Ureter (tissue), 1 donor: Measurements from ENCODE around the gene RILPL2. TPM values are rescaled to one million over a fixed set of nuclear protein-coding genes. Genes with fewer than 3 reads are reported as not detected.
"Not testable (repeated sequence)": the region's sequence is repeated elsewhere in the genome, so short reads cannot be mapped to it uniquely, and the experiment has no call there.

Experiments used
- DNase-seq: peaks from one replicate; pipeline ENCODE4 v3.0.0-alpha.2; 2020; ENCODE audit warnings: low spot score
- total RNA-seq: library from RNA; stranded (reverse); gene quantifications from one replicate; pipeline ENCODE4 v1.2.4, GENCODE V29; 2023
- donor health status: DM: yes; HTN: yes; CAD: no.

RILPL2 gene
- total RNA-seq, 1 donor from 2014 or later = 7.8 TPM

DNA sequence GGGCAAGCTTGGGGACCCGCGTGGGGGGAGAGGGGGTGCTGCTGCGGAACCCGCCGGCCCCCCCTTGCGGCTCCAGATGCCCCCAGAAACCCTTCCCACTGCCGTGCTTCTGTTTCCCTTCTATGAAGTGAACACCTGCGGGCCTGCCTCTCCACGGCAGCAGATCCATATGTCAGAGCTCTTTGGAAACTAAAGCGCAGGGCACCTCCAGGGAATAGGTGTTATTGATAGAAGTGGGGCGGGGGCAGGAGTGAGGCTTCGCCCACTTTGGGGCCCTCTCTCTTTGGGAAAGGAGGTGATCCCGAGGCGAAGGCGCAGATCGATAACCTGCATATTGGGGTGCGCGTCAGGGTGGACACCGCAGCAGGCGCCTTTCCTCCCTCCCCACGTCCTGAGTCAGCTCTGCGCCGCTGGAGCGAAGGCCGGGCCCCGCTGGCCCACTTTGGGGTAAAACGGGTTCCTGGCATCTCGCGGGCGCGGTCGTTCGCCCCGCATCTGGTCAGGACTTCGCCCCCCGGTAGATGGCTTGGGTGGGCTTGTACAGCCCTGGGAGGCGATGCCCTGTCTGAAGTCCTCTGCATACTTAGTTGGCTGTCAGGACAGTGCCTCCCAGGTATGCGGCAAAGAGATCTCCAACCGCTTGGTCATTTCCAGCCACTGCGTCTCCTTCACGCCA lies 52.0 kb downstream of the RILPL2 start:
- no peak for DNase-seq

DNA sequence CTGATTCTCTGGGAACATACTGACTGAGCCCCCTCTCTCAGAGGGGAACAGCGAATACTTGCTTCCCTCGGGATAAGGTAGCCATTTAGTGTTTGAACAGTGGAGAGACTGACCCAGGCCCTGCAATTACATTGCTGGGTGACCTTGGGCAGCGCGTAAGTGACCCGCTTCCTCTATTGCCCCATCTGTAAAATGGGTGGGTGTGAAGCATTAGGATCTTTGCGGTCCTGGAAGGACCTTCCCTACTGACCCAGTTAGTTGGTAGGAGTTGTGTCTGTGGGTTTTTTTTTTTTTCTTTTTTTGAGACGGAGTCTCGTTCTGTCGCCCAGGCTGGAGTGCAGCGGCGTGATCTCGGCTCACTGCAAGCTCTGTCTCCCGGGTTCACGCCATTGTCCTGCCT lies 53.8 kb downstream of the RILPL2 start:
- no peak for DNase-seq

DNA sequence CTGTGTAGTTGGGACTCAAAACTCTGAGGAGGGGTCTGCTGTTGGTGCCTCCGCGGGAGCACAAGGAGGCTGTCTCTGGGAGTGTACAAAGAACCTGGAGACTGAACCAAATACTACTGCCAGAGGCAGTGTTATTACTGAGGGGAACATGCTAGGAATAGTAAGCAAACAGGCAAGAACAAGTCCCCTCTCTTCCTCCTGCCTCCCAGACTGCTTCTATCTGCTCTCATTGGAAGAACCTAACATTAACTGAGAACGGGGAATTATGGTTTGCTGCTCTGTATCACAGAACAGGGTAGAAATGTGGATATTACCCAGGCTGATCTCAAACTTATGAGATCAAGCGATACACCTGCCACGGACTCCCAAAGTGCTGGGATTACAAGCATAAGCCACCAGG lies 57.1 kb downstream of the RILPL2 start:
- no peak for DNase-seq

DNA sequence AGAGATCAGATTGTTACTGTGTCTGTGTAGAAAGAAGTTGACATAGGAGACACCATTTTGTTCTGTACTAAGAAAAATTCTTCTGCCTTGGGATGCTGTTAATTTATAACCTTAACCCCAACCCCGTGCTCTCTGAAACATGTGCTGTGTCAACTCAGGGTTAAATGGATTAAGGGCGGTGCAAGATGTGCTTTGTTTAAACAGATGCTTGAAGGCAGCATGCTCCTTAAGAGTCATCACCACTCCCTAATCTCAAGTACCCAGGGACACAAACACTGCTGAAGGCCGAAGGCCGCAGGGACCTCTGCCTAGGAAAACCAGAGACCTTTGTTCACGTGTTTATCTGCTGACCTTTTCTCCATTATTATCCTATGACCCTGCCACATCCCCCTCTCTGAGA lies 64.1 kb downstream of the RILPL2 start:
- not testable (repeated sequence) for DNase-seq

DNA sequence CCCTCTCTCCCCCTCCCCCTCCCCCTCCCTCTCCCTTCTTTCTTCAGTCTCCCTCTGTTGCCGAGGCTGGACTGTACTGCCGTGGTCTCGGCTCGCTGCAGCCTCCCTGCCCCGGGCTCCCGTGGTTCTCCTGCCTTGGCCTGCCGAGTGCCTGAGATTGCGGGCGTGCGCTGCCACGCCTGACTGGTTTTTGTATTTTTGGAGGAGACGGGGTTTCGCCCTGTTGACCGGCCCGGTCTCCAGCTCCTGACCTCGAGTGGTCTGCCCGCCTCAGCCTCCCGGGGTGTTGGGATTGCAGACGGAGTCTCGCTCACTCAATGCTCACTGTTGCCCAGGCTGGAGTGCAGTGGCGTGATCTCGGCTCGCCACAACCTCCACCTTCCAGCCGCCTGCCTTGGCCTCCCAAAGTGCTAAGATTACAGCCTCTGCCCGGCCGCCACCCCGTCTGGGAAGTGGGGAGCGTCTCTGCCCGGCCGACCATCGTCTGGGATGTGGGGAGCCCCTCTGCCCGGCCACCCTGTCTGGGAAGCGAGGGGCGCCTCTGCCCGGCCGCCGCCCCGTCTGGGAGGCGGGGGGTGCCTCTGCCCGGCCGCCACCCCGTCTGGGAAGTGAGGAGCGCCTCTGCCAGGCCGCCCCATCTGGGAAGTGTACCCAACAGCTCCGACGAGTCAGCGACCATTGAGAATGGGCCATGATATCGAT lies 64.7 kb downstream of the RILPL2 start:
- DNase-seq = not testable (repeated sequence)

DNA sequence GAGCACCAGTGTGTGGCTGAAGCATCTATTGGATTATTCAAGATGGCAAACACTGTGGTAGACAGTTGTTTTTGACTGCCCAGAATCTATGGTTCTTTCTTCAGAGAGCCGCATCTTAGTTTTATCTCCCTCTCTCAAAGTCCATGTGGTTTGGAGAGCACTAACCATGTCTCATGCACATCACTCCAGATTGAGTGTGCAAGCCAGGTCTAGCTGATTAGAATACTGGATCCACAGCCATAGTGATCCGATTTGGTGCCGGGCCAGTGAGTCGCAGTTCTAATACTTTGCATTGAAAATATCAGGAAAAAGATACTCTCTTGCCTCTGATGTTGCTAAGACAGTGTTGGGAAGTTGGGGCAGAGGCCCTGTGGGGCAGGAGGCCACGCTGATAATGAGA lies 67.3 kb downstream of the RILPL2 start:
- no peak for DNase-seq

DNA sequence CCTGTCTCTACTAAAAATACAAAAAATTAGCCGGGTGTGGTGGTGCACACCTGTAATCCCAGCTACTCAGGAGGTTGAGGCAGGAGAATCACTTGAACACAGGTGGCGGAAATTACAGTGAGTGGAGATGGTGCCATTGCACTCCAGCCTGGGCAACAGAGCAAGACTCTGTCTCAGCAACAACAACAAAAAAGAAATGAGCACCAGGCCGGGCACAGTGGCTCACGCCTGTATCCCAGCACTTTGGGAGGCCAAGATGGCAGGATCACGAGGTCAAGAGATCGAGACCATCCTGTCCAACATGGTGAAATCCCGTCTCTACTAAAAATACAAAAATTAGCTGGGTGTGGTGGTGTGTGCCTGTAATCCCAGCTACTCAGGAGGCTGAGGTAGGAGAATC lies 68.1 kb downstream of the RILPL2 start:
- DNase-seq = not testable (repeated sequence)

DNA sequence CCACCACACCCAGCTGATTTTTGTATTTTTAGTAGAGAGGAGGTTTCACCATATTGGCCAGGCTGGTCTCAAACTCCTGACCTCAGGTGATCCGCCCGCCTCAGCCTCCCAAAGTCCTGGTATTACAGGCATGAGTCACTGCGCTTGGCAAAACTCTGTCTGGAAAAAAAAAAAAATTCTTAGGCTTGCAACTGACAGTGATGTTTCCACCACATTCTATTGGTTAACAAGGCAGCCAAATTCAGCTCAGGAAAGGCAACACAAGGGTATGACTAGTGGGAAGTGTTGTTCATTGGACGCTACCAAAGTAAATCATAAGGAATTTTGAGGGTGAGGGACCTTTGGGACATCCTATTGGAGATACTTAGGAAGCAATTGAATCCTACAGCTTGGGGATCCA lies 69.0 kb downstream of the RILPL2 start:
- DNase-seq = no peak

Other genes starting within 250 kb of the RILPL2 start
- 30.4 TPM for gene MPHOSPH9, start 203.5 kb downstream of the RILPL2 start, total RNA-seq
- 14.6 TPM for gene MTRFR, start 203.2 kb downstream of the RILPL2 start, total RNA-seq
- gene CDK2AP1, start 164.8 kb downstream of the RILPL2 start, total RNA-seq = 144 TPM
- 31.2 TPM for gene SBNO1, start 71.8 kb downstream of the RILPL2 start, total RNA-seq
- gene KMT5A, start 52.6 kb downstream of the RILPL2 start, total RNA-seq = 44.4 TPM
- gene SNRNP35, start 21.5 kb upstream of the RILPL2 start, total RNA-seq = 24.1 TPM
- 20.2 TPM for gene RILPL1, start 97.0 kb upstream of the RILPL2 start, total RNA-seq
- gene TMED2, start 147.9 kb upstream of the RILPL2 start, total RNA-seq = 261 TPM
- gene DDX55, start 165.4 kb upstream of the RILPL2 start, total RNA-seq = 36.8 TPM
- 58.0 TPM for gene EIF2B1, start 197.0 kb upstream of the RILPL2 start, total RNA-seq
- gene GTF2H3, start 197.1 kb upstream of the RILPL2 start, total RNA-seq = 44.1 TPM
- 16.8 TPM for gene TCTN2, start 234.4 kb upstream of the RILPL2 start, total RNA-seq